C4-2B (cell line): ENCODE results near the gene ZIC2.

ENCODE experiments used
- H3K27ac ChIP-seq: fragments of 450-650 bp; 2 replicates; pipeline ENCODE4 v1.5.1; 2017
- ZFX ChIP-seq: fragments of 450-650 bp; IDR thresholded peaks from 2 replicates; pipeline ENCODE4 v1.6.1; 2017
- TF ChIP-seq, protein P1 (sequence below): fragments of 450-650 bp; conservative IDR thresholded peaks from 2 replicates; pipeline ENCODE4 v1.5.1; 2017; ENCODE audit warnings: mild to moderate bottlenecking

ZIC2 gene

GRCh38 chr13:99996381-99996973 lies 14.9 kb downstream of the ZIC2 start:
- no peak for TF ChIP-seq ZFX
- TF ChIP-seq, protein P1, sequence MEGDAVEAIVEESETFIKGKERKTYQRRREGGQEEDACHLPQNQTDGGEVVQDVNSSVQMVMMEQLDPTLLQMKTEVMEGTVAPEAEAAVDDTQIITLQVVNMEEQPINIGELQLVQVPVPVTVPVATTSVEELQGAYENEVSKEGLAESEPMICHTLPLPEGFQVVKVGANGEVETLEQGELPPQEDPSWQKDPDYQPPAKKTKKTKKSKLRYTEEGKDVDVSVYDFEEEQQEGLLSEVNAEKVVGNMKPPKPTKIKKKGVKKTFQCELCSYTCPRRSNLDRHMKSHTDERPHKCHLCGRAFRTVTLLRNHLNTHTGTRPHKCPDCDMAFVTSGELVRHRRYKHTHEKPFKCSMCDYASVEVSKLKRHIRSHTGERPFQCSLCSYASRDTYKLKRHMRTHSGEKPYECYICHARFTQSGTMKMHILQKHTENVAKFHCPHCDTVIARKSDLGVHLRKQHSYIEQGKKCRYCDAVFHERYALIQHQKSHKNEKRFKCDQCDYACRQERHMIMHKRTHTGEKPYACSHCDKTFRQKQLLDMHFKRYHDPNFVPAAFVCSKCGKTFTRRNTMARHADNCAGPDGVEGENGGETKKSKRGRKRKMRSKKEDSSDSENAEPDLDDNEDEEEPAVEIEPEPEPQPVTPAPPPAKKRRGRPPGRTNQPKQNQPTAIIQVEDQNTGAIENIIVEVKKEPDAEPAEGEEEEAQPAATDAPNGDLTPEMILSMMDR, result no peak
- H3K27ac ChIP-seq, result no peak overlapping the region

DNA sequence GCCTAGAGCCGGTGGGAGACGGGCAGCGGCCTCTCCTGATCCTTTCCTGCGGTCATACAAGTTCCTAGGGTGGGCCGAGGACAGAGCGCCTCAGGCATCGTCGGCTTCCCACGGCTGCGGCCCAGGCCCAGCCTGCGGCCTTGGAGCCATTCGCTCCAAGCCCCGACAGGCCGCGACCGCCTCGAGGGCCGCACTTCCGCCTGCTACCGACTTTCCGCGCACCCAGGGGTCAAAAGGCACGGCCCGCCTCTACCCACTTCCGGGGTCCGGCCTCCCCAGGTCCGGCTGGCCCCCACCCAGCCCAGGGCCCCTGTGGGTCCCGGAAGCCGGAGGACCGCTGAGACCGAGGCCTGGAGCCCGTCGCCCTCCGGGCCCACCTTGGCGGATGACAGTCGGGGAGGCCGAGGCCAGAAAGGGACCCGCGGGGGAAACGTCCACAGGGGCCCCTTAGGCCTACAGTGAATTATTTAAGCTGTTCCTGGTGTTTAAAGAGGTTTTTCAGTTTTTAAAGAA lies 16.2 kb downstream of the ZIC2 start:
- no peak for TF ChIP-seq ZFX
- TF ChIP-seq, protein P1, result no peak
- no peak overlapping the region for H3K27ac ChIP-seq

GRCh38 chr13:99998261-99998660 lies 16.7 kb downstream of the ZIC2 start:
- no peak overlapping the region for H3K27ac ChIP-seq
- TF ChIP-seq, protein P1, result no peak
- TF ChIP-seq ZFX, result no peak

- no peak overlapping the region for H3K27ac ChIP-seq
- no peak for TF ChIP-seq ZFX
- TF ChIP-seq, protein P1, result no peak
These were observed 33.0 kb downstream of the ZIC2 start for GRCh38 chr13:100014621-100015020.

DNA sequence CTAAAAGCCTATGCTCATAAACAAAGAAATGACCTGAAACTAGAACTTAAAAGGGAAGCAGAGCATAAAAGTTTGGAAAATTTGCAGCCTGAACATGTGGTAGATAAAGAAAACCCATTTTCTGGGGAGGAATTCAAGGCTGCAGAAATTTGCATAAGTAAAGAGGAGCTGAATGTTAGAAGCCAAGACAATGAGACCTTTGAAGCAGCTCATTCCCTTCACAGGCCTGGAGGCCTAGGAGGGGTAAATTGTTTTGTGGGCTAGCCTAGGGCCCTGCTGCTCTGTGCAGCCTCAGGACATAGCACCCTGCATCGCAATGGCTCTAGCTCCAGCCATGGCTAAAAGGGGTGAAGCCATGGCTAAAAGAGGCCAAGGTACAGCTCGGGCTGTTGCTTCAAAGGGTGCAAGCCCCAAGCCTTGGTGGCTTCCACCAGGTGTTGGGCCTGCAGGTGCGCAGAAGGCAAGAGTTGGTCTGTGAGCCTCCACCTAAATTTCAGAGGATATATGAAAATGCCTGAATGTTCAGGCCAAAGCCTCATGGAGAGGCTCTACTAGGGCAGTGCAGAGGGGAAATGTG lies 38.3 kb downstream of the ZIC2 start:
- no peak overlapping the region for H3K27ac ChIP-seq
- TF ChIP-seq, protein P1, result no peak
- no peak for TF ChIP-seq ZFX

DNA sequence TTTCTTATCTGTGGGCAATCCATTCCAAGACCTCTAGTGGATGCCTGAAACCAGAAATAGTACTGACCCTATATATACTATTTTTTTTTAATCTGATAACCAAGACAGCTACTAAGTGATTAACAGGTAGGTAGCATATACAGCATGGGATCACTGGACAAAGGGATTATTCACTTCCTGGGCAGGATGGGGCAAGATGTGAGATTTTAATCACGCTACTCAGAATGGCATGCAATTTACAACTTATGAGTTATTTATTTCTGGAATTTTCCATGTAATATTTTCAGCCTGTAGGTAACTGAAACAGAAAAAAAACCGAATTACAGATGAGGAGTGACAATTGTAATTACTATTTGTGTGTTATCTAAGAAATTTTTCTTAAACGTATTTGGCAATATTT lies 41.2 kb downstream of the ZIC2 start:
- TF ChIP-seq, protein P1, result no peak
- TF ChIP-seq ZFX, result no peak
- no peak overlapping the region for H3K27ac ChIP-seq

DNA sequence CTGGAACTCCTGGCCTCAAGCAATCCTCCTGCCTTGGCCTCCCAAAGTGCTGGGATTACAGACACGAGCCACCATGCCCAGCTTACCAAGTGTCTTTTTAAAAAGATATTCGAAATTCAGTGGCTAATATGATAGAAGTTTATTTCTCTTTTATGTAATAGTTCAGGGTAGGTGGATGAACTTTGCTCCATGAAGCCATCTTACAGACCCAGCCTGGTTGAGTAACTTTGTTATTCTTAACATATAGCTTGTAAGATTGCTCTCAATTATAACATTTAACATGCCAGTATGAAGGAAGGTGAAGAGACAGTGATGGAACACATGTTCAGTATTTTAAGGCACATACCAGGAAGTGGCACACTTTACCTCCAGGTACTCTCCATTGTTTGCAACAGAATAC lies 42.4 kb downstream of the ZIC2 start:
- TF ChIP-seq ZFX, result no peak
- TF ChIP-seq, protein P1, result no peak
- no peak overlapping the region for H3K27ac ChIP-seq
